MCF 10A (cell line): Measurements from ENCODE around the gene ASB4. TPM values are rescaled to one million over a fixed set of nuclear protein-coding genes. Genes with fewer than 3 reads are reported as not detected.

Experiments used
- BruUV-seq: library from RNA; stranded (reverse); fragments of 400-500 nt; replicated peaks from 2 replicates; lab custom pipeline; 2021; lab: Mats Ljungman, UMichigan
- CTCF ChIA-PET: fragments of 300-600 bp; sonication (Branson Sonifier 250); formaldehyde crosslinking; extraction: SDS; loops from one replicate; lab custom pipeline; 2021; ENCODE audit warnings: antibody characterized with exemption, inconsistent platforms; lab: Yijun Ruan, JAX
- POLR2A ChIA-PET: fragments of 300-600, 350-650 bp; sonication (Branson Sonifier 250); formaldehyde crosslinking; extraction: SDS; loops from one replicate; lab custom pipeline; 2020; ENCODE audit warnings: antibody characterized with exemption, inconsistent platforms; lab: Yijun Ruan, JAX
- DNase-seq: peaks from one replicate; pipeline ENCODE4 v3.0.0-alpha.2; 2018; ENCODE audit not compliant: unreplicated experiment
- H3K27ac Mint-ChIP-seq: one replicate; pipeline ENCODE4 v1.8.0; 2022; ENCODE audit warnings: mild to moderate bottlenecking, low read depth, mixed read lengths; ENCODE audit not compliant: unreplicated experiment
- H3K27me3 Mint-ChIP-seq: one replicate; pipeline ENCODE4 v1.8.0; 2022; ENCODE audit warnings: mixed read lengths; ENCODE audit not compliant: insufficient read depth, unreplicated experiment
- H3K36me3 Mint-ChIP-seq: one replicate; pipeline ENCODE4 v1.8.0; 2022; ENCODE audit warnings: mild to moderate bottlenecking, moderate library complexity, mixed read lengths; ENCODE audit not compliant: insufficient read depth, unreplicated experiment
- H3K4me1 Mint-ChIP-seq: one replicate; pipeline ENCODE4 v1.8.0; 2022; ENCODE audit warnings: mixed read lengths; ENCODE audit not compliant: insufficient read depth, unreplicated experiment
- H3K4me3 Mint-ChIP-seq: one replicate; pipeline ENCODE4 v1.8.0; 2022; ENCODE audit warnings: mild to moderate bottlenecking, moderate library complexity, mixed read lengths; ENCODE audit not compliant: unreplicated experiment
- H3K9me3 Mint-ChIP-seq: one replicate; pipeline ENCODE4 v1.8.0; 2022; ENCODE audit warnings: mixed read lengths; ENCODE audit not compliant: unreplicated experiment
- CTCF ChIP-seq: fragments of 200-600 bp; IDR thresholded peaks from one replicate; pipeline ENCODE4 v1.8.0; 2022; ENCODE audit warnings: antibody characterized with exemption, mild to moderate bottlenecking; ENCODE audit not compliant: unreplicated experiment
- intact Hi-C: fragments of 100-400 bp; cut with micrococcal nuclease; formaldehyde crosslinking; loops from 2 replicates; pipeline ENCODE4 v1.14.1; 2022
- total RNA-seq: library from RNA; stranded (reverse); gene quantifications from 2 replicates; pipeline ENCODE4 v1.2.3, GENCODE V29; 2022

ASB4 gene
- total RNA-seq, 1 experiment from 2014 or later: not detected

DNA sequence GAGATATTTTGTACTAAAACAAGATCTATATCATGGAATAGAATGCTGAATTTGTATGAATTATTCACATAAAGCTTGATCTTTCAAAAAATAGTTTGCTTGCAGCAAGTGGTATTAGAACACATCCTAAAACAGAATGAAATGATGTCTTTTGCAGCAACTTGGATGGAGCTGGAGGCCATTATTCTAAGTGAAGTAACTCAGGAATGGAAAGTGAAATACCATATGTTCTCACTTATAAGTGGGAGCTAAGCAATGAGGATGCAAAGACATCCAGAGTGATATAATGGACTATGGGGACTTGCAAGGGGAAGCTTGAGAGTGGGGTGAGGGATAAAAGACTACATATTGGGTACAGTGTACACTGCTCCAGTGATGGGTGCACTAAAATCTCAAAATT, 53.7 kb downstream of the ASB4 start:
- Mint-ChIP-seq H3K27me3 (peaks cover 44% of the 10 kb centered on the region), H3K9me3 (no peaks in the 10 kb centered on the region), H3K36me3 (no peaks in the 10 kb centered on the region), H3K27ac (no peak overlapping the region), H3K4me1 (peaks cover under 1% of the 10 kb centered on the region), H3K4me3 (no peak overlapping the region)
- DNase-seq: no peak
- intact Hi-C loops: no loop called here
- no peak for TF ChIP-seq CTCF
- ChIA-PET CTCF (interaction anchor here (1.1 to 29.2 kb wide), 6 partner anchors 10 to 150 kb away, joined by 3 to 1114 read pairs (median 12); no protein-coding TSS in a partner anchor), POLR2A (interaction anchor here (0.9 to 1.1 kb wide), 2 partner anchors 10 to 11 kb away, joined by 3 to 4 read pairs; no protein-coding TSS in a partner anchor)
- BruUV-seq: no TSS peak

DNA sequence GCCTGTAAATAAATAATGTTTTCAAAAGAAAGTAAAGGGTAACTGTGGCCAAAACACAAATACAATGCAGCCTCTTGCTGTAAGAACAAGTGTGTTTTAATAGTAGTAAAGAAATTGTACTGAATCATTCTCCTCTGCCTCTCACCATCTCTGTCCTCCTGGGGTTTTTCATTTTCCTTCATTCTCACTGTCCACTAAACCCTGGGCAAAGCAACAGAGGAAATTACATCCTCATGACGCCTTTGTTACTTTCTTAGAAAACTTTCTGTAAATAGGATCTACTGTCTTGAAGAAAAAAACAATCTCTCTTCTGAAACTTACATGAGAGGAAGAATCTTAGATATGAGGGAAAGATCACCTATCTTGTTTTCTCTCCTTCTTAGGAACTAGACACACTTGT, 54.6 kb downstream of the ASB4 start:
- BruUV-seq: no TSS peak
- H3K27me3 Mint-ChIP-seq: peaks cover 44% of the 10 kb centered on the region
- intact Hi-C loops: no loop called here
- peaks cover 10% of the 10 kb centered on the region for H3K4me1 Mint-ChIP-seq
- no peak overlapping the region for H3K27ac Mint-ChIP-seq
- no peak for TF ChIP-seq CTCF
- no peak for DNase-seq
- CTCF ChIA-PET: interaction anchor here (1.1 to 29.2 kb wide), 6 partner anchors 11 to 149 kb away, joined by 3 to 1114 read pairs (median 8); no protein-coding TSS in a partner anchor
- POLR2A ChIA-PET: interaction anchor here (0.8 to 1.1 kb wide), 3 partner anchors 10 to 143 kb away, joined by 3 to 4 read pairs (median 3); no protein-coding TSS in a partner anchor
- no peaks in the 10 kb centered on the region for H3K36me3 Mint-ChIP-seq
- no peak overlapping the region for H3K4me3 Mint-ChIP-seq
- H3K9me3 Mint-ChIP-seq: no peaks in the 10 kb centered on the region

DNA sequence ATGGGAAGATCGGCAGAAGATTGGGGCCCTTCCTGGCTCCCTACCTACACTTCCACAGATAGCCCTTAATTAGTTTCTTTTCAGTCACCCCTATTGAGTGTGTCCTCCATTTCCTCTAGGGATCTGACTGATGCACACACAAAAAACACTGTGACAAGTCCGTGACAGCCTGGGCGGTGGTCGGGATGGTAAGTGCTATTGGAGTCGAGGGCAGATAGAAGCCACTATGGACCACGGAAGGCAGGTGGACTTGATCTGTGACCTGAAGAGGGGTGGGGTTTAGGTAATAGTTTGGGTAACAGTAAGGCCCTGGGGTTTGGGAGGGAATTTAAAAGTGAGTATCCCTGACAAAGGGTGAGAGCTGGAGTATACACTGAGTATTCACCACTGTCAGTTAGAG, 57.6 kb downstream of the ASB4 start:
- ChIA-PET CTCF (interaction anchor here (0.6 to 29.2 kb wide), 15 partner anchors 9 to 1634 kb away, joined by 3 to 1114 read pairs (median 8); no protein-coding TSS in a partner anchor), POLR2A (interaction anchor here (0.9 to 5.4 kb wide), 2 partner anchors 8 to 145 kb away, joined by 3 to 59 read pairs; no protein-coding TSS in a partner anchor)
- TF ChIP-seq CTCF: no peak

DNA sequence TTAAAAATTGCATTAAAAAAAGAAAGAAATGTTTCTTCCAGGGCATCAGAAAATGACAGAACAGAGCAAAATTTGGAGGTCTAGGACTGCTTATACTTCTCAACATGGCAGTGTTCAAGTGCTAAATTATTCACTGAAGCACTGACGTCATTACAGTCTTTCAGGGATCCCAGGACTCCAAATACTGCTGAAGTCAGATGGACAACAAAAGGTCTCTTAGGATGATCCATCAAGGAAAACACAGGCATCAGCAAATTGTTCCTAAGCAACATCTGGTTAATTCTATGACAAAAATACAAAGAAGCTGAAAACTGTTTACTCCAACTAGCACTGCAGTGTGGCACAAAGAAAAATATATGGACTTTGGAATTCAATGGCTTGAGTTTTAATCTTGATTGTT, 58.4 kb downstream of the ASB4 start:
- no peaks in the 10 kb centered on the region for H3K36me3 Mint-ChIP-seq
- intact Hi-C loops: loop anchor here (2.0 kb wide), 1 partner anchor 53 kb away; the partner anchor contains the start of gene PDK4
- no TSS peak for BruUV-seq
- H3K4me1 Mint-ChIP-seq: peaks cover 26% of the 10 kb centered on the region
- no peak for DNase-seq
- ChIA-PET CTCF (interaction anchor here (0.6 to 29.2 kb wide), 31 partner anchors 8 to 1278 kb away, joined by 3 to 1114 read pairs (median 7); partner anchors contain the start of gene PDK4), POLR2A (interaction anchor here (0.9 to 5.4 kb wide), 8 partner anchors 8 to 145 kb away, joined by 3 to 59 read pairs (median 11); no protein-coding TSS in a partner anchor)
- no peak overlapping the region for H3K27ac Mint-ChIP-seq
- no peak overlapping the region for H3K4me3 Mint-ChIP-seq
- H3K9me3 Mint-ChIP-seq: no peaks in the 10 kb centered on the region
- TF ChIP-seq CTCF: no peak
- H3K27me3 Mint-ChIP-seq: peaks cover 21% of the 10 kb centered on the region

More for the DNA sequence above, 57.6 kb downstream of the ASB4 start:
- intact Hi-C loops: no loop called here
- Mint-ChIP-seq H3K36me3 (no peaks in the 10 kb centered on the region), H3K27me3 (peaks cover 30% of the 10 kb centered on the region), H3K9me3 (no peaks in the 10 kb centered on the region), H3K27ac (no peak overlapping the region), H3K4me1 (peaks cover 21% of the 10 kb centered on the region), H3K4me3 (no peak overlapping the region)
- BruUV-seq: no TSS peak
- no peak for DNase-seq
